Measurements from ENCODE around the gene COP1. TPM values are rescaled to one million over a fixed set of nuclear protein-coding genes. Genes with fewer than 3 reads are reported as not detected.
A peak's percentile ranks its signal among the peaks of the same experiment; 100 is the strongest.
"Not testable (repeated sequence)": the region's sequence is repeated elsewhere in the genome, so short reads cannot be mapped to it uniquely, and the experiment has no call there.

The COP1 gene
- total RNA-seq, 1 experiment from 2014 or later: 33.1 TPM

- TF ChIP-seq, protein P1, sequence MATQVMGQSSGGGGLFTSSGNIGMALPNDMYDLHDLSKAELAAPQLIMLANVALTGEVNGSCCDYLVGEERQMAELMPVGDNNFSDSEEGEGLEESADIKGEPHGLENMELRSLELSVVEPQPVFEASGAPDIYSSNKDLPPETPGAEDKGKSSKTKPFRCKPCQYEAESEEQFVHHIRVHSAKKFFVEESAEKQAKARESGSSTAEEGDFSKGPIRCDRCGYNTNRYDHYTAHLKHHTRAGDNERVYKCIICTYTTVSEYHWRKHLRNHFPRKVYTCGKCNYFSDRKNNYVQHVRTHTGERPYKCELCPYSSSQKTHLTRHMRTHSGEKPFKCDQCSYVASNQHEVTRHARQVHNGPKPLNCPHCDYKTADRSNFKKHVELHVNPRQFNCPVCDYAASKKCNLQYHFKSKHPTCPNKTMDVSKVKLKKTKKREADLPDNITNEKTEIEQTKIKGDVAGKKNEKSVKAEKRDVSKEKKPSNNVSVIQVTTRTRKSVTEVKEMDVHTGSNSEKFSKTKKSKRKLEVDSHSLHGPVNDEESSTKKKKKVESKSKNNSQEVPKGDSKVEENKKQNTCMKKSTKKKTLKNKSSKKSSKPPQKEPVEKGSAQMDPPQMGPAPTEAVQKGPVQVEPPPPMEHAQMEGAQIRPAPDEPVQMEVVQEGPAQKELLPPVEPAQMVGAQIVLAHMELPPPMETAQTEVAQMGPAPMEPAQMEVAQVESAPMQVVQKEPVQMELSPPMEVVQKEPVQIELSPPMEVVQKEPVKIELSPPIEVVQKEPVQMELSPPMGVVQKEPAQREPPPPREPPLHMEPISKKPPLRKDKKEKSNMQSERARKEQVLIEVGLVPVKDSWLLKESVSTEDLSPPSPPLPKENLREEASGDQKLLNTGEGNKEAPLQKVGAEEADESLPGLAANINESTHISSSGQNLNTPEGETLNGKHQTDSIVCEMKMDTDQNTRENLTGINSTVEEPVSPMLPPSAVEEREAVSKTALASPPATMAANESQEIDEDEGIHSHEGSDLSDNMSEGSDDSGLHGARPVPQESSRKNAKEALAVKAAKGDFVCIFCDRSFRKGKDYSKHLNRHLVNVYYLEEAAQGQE (IDR thresholded peaks at IDR 0.05; ENCODE audit: low read depth): no peak
- TF ChIP-seq ZFX (IDR thresholded peaks at IDR 0.05) (no peak), EGR1 (IDR thresholded peaks at IDR 0.05; ENCODE audit: low read depth) (no peak)
These were observed 1.7 kb downstream of the COP1 start (continued) for GRCh38 chr1:176205332-176205914.

DNA sequence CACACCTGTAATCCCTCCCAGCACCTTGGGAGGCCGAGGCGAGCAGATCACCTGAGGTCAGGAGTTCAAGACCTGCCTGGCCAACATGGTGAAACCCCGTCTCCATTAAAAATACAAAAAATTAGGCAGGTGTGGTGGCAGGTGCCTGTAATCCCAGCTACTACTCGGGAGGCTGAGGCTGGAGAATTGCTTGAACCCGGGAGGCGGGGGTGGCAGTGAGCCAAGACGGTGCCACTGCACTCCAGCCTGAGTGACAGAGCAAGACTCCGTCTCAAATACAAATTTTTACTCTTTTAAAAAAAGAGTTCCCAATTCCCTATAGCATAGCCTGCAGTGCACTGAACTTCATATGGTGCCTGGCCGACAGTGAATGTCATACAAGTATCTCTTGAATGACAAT lies 2.4 kb downstream of the COP1 start:
- intact Hi-C loops (cut with micrococcal nuclease); H3K36me3 ChIP-seq (ENCODE audit: control insufficient read depth in 1 of 2, insufficient read depth in 2 of 2, low read length in 2 of 2); H4K20me1 ChIP-seq (ENCODE audit: insufficient read depth); H3K9me2 ChIP-seq (ENCODE audit: insufficient read depth); ATAC-seq; DNase-seq (ENCODE audit: low read depth, low spot score); H3K9me3 ChIP-seq (ENCODE audit: control insufficient read depth in 1 of 2, insufficient read depth in 1 of 2, low read depth in 1 of 2, low read length in 2 of 2); POLR2A ChIA-PET; RAD21 ChIA-PET (ENCODE audit: low non-redundant PET in 1 of 2, low total read pairs in 2 of 2, uncharacterized antibody in 2 of 2, unreplicated experiment in 2 of 2); CTCF ChIA-PET; H3K27ac ChIP-seq (ENCODE audit: low read depth, low read length); H3K9ac ChIP-seq (ENCODE audit: low read length); H2AFZ ChIP-seq (ENCODE audit: low read depth, low read length, poor library complexity, severe bottlenecking); BruUV-seq (replicated peaks); H3K27me3 ChIP-seq (ENCODE audit: insufficient read depth, low read length): not testable (repeated sequence)
- Histone ChIP-seq H3K4me1 (ENCODE audit: control insufficient read depth in 1 of 2, insufficient read depth in 2 of 2, low read length in 2 of 2) (peaks cover 6 to 19% of the 10 kb centered on the region in 2 experiments; a peak in 3 of 4 replicates), H3K4me3 (replicated peaks in 1 of 2; ENCODE audit: low read depth in 1 of 2, low read length in 2 of 2) (peak overlapping the region in 1 of 2 experiments; percentile 93; a peak in 1 of 4 replicates), H3K4me2 (ENCODE audit: low read length) (0 out of 2 replicates have a peak overlapping the region, but pooled peaks have one; percentile 78), H3K79me2 (ENCODE audit: insufficient read depth, low read length) (peaks cover 83% of the 10 kb centered on the region)

- Histone ChIP-seq H3K4me2 (ENCODE audit: low read length) (no peak overlapping the region), H3K9me3 (ENCODE audit: control insufficient read depth in 1 of 2, insufficient read depth in 1 of 2, low read depth in 1 of 2, low read length in 2 of 2) (no peaks in the 10 kb centered on the region), H2AFZ (ENCODE audit: low read depth, low read length, poor library complexity, severe bottlenecking) (no peak overlapping the region), H3K27ac (ENCODE audit: low read depth, low read length) (no peak overlapping the region), H3K36me3 (ENCODE audit: control insufficient read depth in 1 of 2, insufficient read depth in 2 of 2, low read length in 2 of 2) (no peaks in the 10 kb centered on the region), H3K79me2 (ENCODE audit: insufficient read depth, low read length) (peaks cover 92% of the 10 kb centered on the region), H4K20me1 (ENCODE audit: insufficient read depth) (peaks cover 9% of the 10 kb centered on the region; the same call in 1 of the 2 replicates), H3K9ac (ENCODE audit: low read length) (no peak overlapping the region), H3K27me3 (ENCODE audit: insufficient read depth, low read length) (no peaks in the 10 kb centered on the region), H3K4me1 (ENCODE audit: control insufficient read depth in 1 of 2, insufficient read depth in 2 of 2, low read length in 2 of 2) (peaks cover 6 to 19% of the 10 kb centered on the region in 2 experiments; a peak in 3 of 4 replicates), H3K9me2 (ENCODE audit: insufficient read depth) (no peaks in the 10 kb centered on the region), H3K4me3 (replicated peaks in 1 of 2; ENCODE audit: low read depth in 1 of 2, low read length in 2 of 2) (no peak overlapping the region)
- ChIA-PET POLR2A (no interaction called here), RAD21 (ENCODE audit: low non-redundant PET in 1 of 2, low total read pairs in 2 of 2, uncharacterized antibody in 2 of 2, unreplicated experiment in 2 of 2) (no interaction called here), CTCF (no interaction called here)
- no peak for DNase-seq (ENCODE audit: low read depth, low spot score)
- BruUV-seq (replicated peaks): no TSS peak
- no peak for ATAC-seq
- intact Hi-C loops (cut with micrococcal nuclease): no loop called here
- TF ChIP-seq SRF (IDR thresholded peaks at IDR 0.05; ENCODE audit: low read depth) (no peak), SIN3A (IDR thresholded peaks at IDR 0.05; ENCODE audit: low read depth) (no peak), ELF1 (IDR thresholded peaks at IDR 0.05; ENCODE audit: borderline replicate concordance, low read depth) (no peak), FOSL1 (IDR thresholded peaks at IDR 0.05; ENCODE audit: low read depth) (no peak), ATF3 (IDR thresholded peaks at IDR 0.05) (no peak), RAD21 (IDR thresholded peaks at IDR 0.05; ENCODE audit: low read depth) (no peak), CBX3 (IDR thresholded peaks at IDR 0.05; ENCODE audit: low read depth) (no peak)
- TF ChIP-seq, protein P1 (IDR thresholded peaks at IDR 0.05; ENCODE audit: low read depth): no peak
These were observed 3.4 kb downstream of the COP1 start for GRCh38 chr1:176203735-176204134.

Data from HCT116 (cell line).